SK-MEL-5 (cell line): ENCODE measurements around the gene PLCD3. TPM values are rescaled to one million over a fixed set of nuclear protein-coding genes. Genes with fewer than 3 reads are reported as not detected.

Experiments used
- DNase-seq: peaks from one replicate; pipeline ENCODE4 v3.0.0-alpha.2; 2016; ENCODE audit warnings: low read depth, low spot score
- in situ Hi-C: cut with HindIII; loops from 2 replicates; pipeline ENCODE4 v1.10.0; 2016; ENCODE audit warnings: low sequenced_read_pairs, high pct_unique_total_duplicates, low pct_unique_long_range_greater_than_20kb
- total RNA-seq: library from RNA; depleted of rRNA; stranded (reverse); fragments of >200 nt; shearing (Covaris generic); gene quantifications from 2 replicates; pipeline ENCODE4 v1.2.3, GENCODE V29; 2014

The PLCD3 gene
- total RNA-seq, 1 experiment from 2014 or later = 4.0 TPM

DNA sequence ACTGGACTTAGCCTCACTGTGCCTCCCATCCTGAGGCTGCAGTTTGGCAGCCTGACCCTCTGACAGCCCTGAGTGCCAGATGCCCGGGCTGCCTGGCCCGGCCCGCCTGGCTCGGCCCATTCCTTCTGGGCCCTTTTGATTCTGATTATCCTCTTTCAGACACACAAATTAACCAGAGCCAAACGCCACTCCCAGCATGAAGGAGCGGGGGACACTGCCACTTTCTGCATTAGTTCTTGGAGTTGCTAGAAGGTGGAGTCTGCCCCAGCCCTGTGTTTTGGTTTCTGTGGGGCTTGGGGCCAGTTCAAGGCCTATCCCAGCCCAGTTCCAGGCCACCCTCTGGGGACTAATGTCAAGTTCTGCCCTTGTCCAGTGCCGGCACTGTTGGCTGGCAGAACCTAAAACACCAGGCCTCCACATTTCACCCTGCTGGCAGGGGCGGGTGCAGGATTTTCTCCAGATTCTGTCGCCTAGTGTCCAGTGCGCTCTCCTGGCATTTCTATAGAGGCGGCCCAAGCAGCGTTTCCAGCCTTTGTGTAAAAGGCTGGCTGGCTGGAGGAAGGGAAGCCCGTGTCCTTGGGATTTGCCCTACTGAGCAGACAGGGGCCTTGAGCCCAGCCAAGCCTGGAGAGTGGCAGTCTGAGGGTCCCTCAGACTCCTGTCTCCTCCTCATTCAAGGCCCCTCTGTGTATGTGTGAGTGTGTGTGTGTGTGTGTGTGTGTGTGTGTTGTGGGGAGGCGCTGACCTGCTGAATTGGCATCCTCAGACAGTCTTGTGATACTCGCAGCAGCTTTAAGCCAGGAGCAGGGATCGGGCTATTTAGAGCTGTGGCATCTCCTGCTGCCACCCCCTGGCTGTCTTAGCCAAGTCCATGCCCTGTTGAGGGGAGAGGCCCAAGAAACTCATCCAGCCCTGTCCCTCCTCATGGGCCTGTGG is 21.4 kb downstream of the PLCD3 start:
- DNase-seq = peak; percentile 25
- in situ Hi-C loops = no loop called here

DNA sequence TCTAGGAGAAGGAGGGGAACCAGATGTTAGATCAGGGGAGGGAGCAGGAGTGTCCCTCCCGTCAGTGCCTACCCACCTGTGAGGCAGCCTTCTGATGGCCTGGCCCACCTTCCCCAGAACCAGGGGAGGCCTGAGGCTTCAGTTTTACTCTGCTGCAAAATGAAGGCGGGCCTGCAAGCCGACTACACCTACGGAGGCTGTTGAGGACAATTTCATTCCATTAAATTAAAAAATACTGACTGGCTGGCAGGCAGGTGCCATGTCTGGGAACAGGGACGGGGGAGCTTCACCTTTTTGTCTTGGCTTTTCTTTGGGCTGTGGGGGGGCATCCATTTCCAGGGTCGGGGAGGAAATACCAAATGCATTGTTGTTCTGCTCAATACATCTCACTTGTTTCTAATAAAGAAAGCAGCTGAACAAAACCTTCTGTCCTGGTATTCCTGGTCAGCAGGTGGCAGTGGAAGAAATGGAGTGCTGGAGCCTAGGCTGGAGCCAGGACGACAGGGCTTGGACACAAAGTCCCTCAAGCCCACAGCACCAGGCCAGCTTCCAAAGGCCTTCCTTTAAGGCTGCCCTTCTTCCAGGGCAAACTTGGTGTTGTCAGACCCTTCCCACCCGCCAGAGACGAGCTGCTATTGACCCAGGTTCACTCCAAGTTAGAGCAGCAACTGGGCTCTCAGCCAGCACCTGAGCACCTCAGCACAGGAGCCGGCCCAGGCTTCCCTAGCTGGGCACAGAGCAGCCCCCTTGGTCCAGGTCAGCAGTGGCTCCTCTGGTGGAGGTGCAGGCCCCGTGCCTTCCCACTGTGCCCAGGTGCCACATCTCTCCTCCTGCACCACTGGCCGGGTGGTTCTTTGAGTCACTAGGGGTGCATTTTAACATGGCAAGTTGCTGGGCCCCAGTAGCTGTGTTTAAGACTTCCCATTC is 23.5 kb downstream of the PLCD3 start:
- no peak for DNase-seq
- in situ Hi-C loops = no loop called here

GRCh38 chr17:45108051-45108450 is 24.3 kb downstream of the PLCD3 start:
- in situ Hi-C loops = no loop called here
- DNase-seq = no peak

- no peak for DNase-seq
- in situ Hi-C loops = no loop called here
These were observed 24.9 kb downstream of the PLCD3 start for GRCh38 chr17:45107293-45108010.

DNA sequence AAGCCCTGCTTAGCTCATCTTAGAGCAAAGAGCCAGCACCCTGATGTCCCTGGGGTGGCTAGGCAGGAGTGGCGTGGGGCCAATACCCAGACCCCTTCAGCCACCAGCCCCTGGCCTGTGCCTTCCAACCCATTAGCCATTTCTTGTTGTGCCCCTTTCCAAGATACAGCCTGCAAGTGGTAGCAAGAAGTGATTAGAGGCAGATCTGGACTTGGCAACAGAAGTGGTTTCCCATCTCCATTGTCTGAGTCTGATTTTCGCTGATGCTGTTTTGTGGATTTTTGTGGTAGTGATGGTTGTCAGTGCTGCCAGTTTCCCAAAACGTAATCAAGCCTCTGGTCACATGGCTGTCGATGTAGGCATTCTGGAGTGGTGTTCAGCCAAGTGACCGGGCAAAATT is 25.7 kb downstream of the PLCD3 start:
- in situ Hi-C loops = no loop called here

DNA sequence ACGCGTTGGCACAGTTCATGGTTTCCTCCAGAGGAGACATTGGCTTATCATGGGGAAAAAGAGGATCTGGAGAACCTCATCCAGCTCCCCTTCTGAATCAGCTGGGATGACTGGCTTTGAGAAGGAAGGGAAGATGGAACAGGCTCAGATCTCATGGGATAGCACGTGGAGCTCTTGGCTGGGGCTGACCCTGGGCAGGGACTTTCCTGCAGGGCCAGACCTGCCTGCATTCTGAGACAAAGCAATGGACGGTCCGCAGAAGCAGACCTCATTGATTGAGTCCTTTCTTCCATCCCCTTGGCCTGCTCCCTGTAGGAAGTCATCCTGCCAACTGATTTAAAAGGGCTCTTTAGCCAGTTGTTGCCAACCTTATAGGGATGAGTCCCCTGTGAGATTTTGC is 26.2 kb downstream of the PLCD3 start:
- in situ Hi-C loops = no loop called here
- DNase-seq = no peak

More for the DNA sequence above, 25.7 kb downstream of the PLCD3 start:
- no peak for DNase-seq

- in situ Hi-C loops = no loop called here
- DNase-seq = no peak
These were observed 27.2 kb downstream of the PLCD3 start for GRCh38 chr17:45104907-45105624.

DNA sequence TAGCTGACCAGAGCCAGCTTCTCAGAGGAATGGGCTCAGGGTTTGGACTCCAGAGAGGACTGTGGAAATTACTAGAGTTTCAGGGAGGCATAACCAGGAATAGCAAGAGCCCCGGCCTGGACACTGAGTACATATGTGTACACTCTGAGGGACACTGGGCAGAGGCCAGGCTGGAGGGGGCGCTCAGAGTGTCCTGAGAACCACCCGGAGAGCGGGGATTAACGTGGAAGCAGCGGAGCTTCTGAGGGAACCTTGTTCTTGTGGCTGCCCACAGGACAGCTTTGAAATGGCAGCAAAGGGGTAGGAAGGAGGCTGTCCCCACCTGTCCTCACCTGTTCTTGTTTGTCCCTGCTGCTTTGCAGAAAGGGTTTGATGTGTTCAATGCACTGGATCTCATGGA is 27.8 kb downstream of the PLCD3 start:
- in situ Hi-C loops = no loop called here
- no peak for DNase-seq

GRCh38 chr17:45104029-45104428 is 28.3 kb downstream of the PLCD3 start:
- no peak for DNase-seq
- in situ Hi-C loops = no loop called here

GRCh38 chr17:45103269-45103795 is 29.0 kb downstream of the PLCD3 start:
- in situ Hi-C loops = no loop called here
- no peak for DNase-seq

DNA sequence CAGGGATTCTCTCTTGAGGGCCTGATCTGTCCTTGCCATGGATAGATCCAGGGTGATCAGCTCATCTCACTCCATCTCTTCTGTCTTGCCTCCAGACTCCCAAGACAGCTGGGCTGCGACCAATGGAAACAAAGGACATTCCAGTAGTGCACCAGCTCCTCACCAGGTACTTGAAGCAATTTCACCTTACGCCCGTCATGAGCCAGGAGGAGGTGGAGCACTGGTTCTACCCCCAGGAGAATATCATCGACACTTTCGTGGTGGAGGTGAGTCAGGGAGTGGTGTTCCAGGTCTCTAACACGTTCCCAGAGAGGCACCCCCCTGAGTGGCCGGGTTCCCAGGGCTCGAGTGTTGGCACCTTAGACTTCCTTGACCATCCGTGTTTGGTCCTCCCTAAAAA is 29.5 kb downstream of the PLCD3 start:
- DNase-seq = no peak
- in situ Hi-C loops = no loop called here

DNA sequence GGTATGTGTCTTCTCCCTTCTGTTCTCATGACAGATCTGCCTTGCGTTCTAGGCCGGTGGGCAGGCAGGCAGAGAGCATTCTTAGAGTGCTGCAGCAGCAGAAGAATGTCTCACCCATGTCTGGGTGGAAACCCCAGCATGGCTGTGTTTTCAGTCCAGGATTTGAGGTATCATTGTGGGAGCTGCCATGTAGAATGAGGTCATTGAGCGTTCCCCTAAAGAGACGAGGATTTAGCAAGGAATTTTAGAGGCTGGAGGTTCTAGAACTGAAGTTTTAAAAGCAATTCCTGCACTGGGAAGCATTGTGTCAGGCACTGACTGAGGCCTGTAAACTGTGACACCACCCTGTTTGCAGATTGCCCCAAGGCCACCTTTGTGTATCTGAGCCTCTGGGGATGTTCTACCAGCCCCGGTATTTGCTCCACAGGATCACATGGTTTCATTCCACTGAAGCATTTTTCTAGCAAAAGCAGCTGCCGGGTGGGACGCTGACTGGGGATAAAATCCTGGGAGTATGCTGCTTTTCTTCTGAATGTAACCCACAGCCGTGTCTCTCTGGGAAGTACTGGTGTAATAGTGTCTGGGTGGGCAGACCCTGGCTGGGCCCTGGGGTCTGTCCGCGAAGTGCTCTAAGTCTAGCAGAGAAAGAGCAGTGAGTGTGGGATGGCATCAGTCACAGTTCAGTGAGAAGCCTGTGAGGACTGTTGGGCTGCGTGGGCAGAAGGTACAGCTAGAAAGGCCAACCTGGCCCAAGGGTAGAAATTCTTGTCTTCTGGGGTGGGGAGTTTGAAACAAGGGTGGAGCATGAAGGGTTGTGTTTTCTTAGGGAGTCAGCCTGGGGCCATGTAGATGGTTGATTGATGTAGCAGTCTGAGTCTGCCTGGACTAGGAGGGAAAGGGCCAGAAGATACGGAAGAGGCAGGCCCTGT is 30.2 kb downstream of the PLCD3 start:
- in situ Hi-C loops = no loop called here
- no peak for DNase-seq

DNA sequence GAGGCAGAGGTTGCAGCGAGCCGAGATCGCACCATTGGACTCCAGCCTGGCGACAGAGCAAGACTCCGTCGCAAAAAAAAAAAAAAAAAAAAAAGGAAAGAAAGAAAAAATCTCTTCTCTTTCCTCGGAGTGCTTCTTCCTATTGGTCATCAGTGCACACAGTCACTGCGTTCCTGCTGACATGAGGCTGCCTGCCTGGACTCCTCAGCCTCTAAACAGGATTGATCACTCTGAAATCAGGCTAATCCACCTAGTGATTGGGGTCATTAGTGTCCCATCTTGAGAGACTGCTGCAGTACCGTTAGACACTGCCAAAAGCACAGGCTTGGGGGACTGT is 30.8 kb downstream of the PLCD3 start:
- in situ Hi-C loops = no loop called here

DNA sequence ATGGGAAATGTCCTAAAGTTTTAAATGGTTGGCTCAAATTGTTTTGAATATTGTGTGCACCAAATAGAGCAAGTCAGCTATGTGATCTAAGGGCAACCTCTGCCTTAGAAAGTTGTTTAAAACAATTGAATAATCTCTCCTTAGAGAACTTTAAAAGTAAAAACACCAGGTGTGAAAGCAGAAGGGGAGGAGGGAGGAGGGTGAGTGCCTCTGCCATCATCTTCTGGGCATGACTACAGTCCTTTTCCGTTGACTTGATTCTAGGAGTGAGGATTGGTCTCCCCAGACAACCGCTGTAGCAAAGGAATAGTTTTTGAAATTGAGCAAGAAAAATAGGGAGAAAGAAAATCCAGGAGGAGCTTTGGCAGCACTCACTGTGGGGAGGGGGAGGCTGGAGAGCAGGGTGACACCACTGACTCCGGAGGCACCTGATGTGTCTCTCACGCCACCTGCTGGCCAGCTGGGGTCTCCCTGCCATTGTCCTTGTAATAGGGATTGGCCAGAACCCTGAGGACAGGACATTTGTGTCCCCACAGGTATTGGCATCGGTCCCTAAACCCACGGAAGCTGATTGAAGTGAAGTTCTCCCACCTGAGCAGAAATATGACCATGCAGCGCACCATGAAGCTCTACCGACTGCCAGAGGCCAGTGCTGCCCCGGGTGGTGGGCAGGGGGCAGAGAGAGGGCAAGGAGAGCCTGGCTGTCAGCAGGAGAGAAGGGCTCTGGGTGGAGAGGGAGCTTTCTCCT is 33.3 kb downstream of the PLCD3 start:
- in situ Hi-C loops = no loop called here
- peak; percentile 76 for DNase-seq

More for the DNA sequence above, 30.8 kb downstream of the PLCD3 start:
- no peak for DNase-seq

DNA sequence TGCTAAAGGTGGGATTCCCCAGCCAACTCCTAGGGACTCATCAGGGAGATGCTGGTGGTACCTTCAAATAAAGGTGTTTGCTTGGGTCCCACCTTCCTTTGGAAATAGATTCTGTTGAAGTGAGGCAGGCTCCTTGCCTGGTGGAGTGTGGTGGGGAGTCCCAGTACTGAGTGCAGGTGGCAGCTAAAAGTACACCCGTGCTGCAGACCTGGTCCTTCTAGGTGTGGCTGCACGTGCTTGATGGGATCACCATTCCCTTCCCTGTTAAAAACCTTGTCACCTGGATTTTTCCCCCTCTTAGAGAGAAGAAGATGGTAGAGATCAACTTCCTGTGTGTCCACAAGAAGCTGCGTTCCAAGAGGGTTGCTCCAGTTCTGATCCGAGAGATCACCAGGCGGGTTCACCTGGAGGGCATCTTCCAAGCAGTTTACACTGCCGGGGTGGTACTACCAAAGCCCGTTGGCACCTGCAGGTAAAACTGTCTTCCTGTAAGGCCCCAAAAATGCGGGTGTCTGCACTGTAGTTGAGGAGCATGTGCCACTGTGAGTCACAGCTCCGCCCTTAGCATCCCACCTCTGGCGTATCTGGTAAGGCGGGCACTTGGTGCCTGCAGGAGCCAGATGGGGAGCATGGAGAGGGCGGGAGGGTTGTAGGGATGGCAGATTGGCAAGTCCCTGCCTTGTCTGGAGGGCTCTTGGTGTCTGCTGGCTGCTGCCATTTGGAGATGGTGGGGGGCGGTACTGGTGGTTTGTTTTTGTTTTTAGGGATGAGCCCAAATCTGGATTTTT is 34.0 kb downstream of the PLCD3 start:
- DNase-seq = no peak
- in situ Hi-C loops = no loop called here
